Neural progenitor cell (in vitro differentiated cells): Measurements from ENCODE around the gene RPL26. TPM values are rescaled to one million over a fixed set of nuclear protein-coding genes. Genes with fewer than 3 reads are reported as not detected.

Source experiments
- DNase-seq: peaks from one replicate; pipeline ENCODE4 v3.0.0-alpha.2; 2016; ENCODE audit warnings: low spot score
- H2AFZ ChIP-seq: fragments of 200-600 bp; sonication (generic); replicated peaks from 2 replicates; pipeline ENCODE4 v1.6.1; 2016; ENCODE audit warnings: antibody characterized with exemption
- H3F3A ChIP-seq: fragments of 200-600 bp; sonication (generic); 2 replicates; pipeline ENCODE4 v1.6.1; 2016; ENCODE audit warnings: antibody characterized with exemption, low read depth
- H3K27ac ChIP-seq: fragments of 200-600 bp; sonication (generic); 2 replicates; pipeline ENCODE4 v1.5.1; 2016; ENCODE audit warnings: mild to moderate bottlenecking
- H3K27me3 ChIP-seq: fragments of 200-600 bp; sonication (generic); 2 replicates; pipeline ENCODE4 v1.6.1; 2016; ENCODE audit warnings: mild to moderate bottlenecking, moderate library complexity
- H3K36me3 ChIP-seq: fragments of 200-600 bp; sonication (generic); 2 replicates; pipeline ENCODE4 v1.5.1; 2016
- H3K4me1 ChIP-seq: fragments of 200-600 bp; sonication (generic); 2 replicates; pipeline ENCODE4 v1.6.1; 2016; ENCODE audit warnings: mixed run types
- H3K4me2 ChIP-seq: fragments of 200-600 bp; sonication (generic); 2 replicates; pipeline ENCODE4 v1.6.1; 2016
- H3K4me3 ChIP-seq: fragments of 200-600 bp; sonication (generic); 2 replicates; pipeline ENCODE4 v1.5.1; 2016
- H3K79me2 ChIP-seq: fragments of 200-600 bp; sonication (generic); 2 replicates; pipeline ENCODE4 v1.6.1; 2016; ENCODE audit warnings: low read depth
- H3K9ac ChIP-seq: fragments of 200-600 bp; sonication (generic); 2 replicates; pipeline ENCODE4 v1.6.1; 2016
- H3K9me3 ChIP-seq: fragments of 200-600 bp; sonication (generic); 2 replicates; pipeline ENCODE4 v1.5.1; 2016; ENCODE audit warnings: low read depth
- H4K20me1 ChIP-seq: fragments of 200-600 bp; sonication (generic); 2 replicates; pipeline ENCODE4 v1.6.1; 2016; ENCODE audit warnings: low read depth
- H3K27ac Mint-ChIP-seq: 3 replicates; pipeline ENCODE4 v1.8.0; 2021; ENCODE audit warnings: mixed read lengths
- H3K27me3 Mint-ChIP-seq: 2 replicates; pipeline ENCODE4 v1.8.0; 2022; ENCODE audit warnings: low read depth, mild to moderate bottlenecking, inconsistent platforms, moderate library complexity, mixed read lengths; ENCODE audit not compliant: insufficient read depth
- H3K36me3 Mint-ChIP-seq: 3 replicates; pipeline ENCODE4 v1.8.0; 2021; ENCODE audit warnings: mixed read lengths
- H3K4me1 Mint-ChIP-seq: 3 replicates; pipeline ENCODE4 v1.8.0; 2021; ENCODE audit warnings: mixed read lengths
- H3K4me3 Mint-ChIP-seq: 3 replicates; pipeline ENCODE4 v1.8.0; 2021; ENCODE audit warnings: mild to moderate bottlenecking, moderate library complexity, mixed read lengths
- H3K9me3 Mint-ChIP-seq: 3 replicates; pipeline ENCODE4 v1.8.0; 2020; ENCODE audit warnings: mixed read lengths
- CTCF ChIP-seq: fragments of 200-600 bp; sonication (generic); IDR thresholded peaks from 2 replicates; pipeline ENCODE4 v1.5.1; 2017; ENCODE audit warnings: antibody characterized with exemption, mild to moderate bottlenecking
- EZH2 ChIP-seq: fragments of 200-600 bp; sonication (generic); IDR thresholded peaks from 2 replicates; pipeline ENCODE4 v1.6.1; 2017; ENCODE audit warnings: antibody characterized with exemption, mild to moderate bottlenecking, moderate library complexity
- EZH2phosphoT487 ChIP-seq: fragments of 200-600 bp; sonication (generic); IDR thresholded peaks from 2 replicates; pipeline ENCODE4 v1.6.1; 2017; ENCODE audit warnings: antibody characterized with exemption
- total RNA-seq: library from RNA; depleted of rRNA; stranded (reverse); fragments of >200 nt; gene quantifications from 2 replicates; pipeline ENCODE4 v1.2.3, GENCODE V29; 2015; ENCODE audit warnings: low replicate concordance

The RPL26 gene
- total RNA-seq, 1 donor from 2014 or later = 8,768 TPM

- H3K27ac ChIP-seq = no peak overlapping the region
- no peak overlapping the region for H3K4me3 ChIP-seq
- Mint-ChIP-seq H3K4me3 (peak overlapping the region; percentile 30), H3K4me1 (peaks cover 18% of the 10 kb centered on the region), H3K9me3 (no peaks in the 10 kb centered on the region), H3K27me3 (no peaks in the 10 kb centered on the region), H3K27ac (peak overlapping the region; percentile 70), H3K36me3 (peaks cover 8% of the 10 kb centered on the region)
- H3F3A ChIP-seq = peaks cover 19% of the 10 kb centered on the region
- no peak overlapping the region for H3K4me2 ChIP-seq
- no peak overlapping the region for H2AFZ ChIP-seq
- H3K79me2 ChIP-seq = peaks cover 19% of the 10 kb centered on the region
- H4K20me1 ChIP-seq = peaks cover 11% of the 10 kb centered on the region
- no peaks in the 10 kb centered on the region for H3K36me3 ChIP-seq
- H3K27me3 ChIP-seq = no peaks in the 10 kb centered on the region
- no peak for DNase-seq
- no peak overlapping the region for H3K9ac ChIP-seq
- H3K4me1 ChIP-seq = peaks cover 2% of the 10 kb centered on the region
- no peaks in the 10 kb centered on the region for H3K9me3 ChIP-seq
- no peak for TF ChIP-seq CTCF
- no peak for TF ChIP-seq EZH2phosphoT487
- TF ChIP-seq EZH2 = no peak
Observed at GRCh38 chr17:8386841-8387240, 3.8 kb upstream of the RPL26 start.

GRCh38 chr17:8384801-8385378, 1.9 kb upstream of the RPL26 start:
- peak; percentile 21 for DNase-seq

GRCh38 chr17:8382880-8383142, 182 bp downstream of the RPL26 start:
- no peaks in the 10 kb centered on the region for H3K9me3 ChIP-seq
- peaks cover 56% of the 10 kb centered on the region for H3K79me2 ChIP-seq
- no peaks in the 10 kb centered on the region for H3K27me3 ChIP-seq
- H3K36me3 ChIP-seq = peaks cover 19% of the 10 kb centered on the region
- peak overlapping the region; percentile 93 for H3K4me2 ChIP-seq
- no peaks in the 10 kb centered on the region for H3K27me3 Mint-ChIP-seq
- H3F3A ChIP-seq = peaks cover 60% of the 10 kb centered on the region
- H3K27ac ChIP-seq = peak overlapping the region; percentile 83
- peaks cover 17% of the 10 kb centered on the region for H3K4me1 ChIP-seq
- peak overlapping the region; percentile 59 for H2AFZ ChIP-seq
- peak overlapping the region; percentile 96 for H3K27ac Mint-ChIP-seq
- peak overlapping the region; percentile 99 for H3K9ac ChIP-seq
- H3K4me3 ChIP-seq = peak overlapping the region; percentile 91
- TF ChIP-seq EZH2 (no peak), EZH2phosphoT487 (no peak), CTCF (no peak)
- peaks cover 51% of the 10 kb centered on the region for H4K20me1 ChIP-seq
- H3K4me3 Mint-ChIP-seq = peak overlapping the region; percentile 100
- H3K9me3 Mint-ChIP-seq = no peaks in the 10 kb centered on the region
- H3K4me1 Mint-ChIP-seq = peaks cover 30% of the 10 kb centered on the region
- DNase-seq = no peak
- H3K36me3 Mint-ChIP-seq = peaks cover 17% of the 10 kb centered on the region

More at GRCh38 chr17:8384801-8385378, 1.9 kb upstream of the RPL26 start:
- H3K4me3 ChIP-seq = peak overlapping the region; percentile 91
- no peaks in the 10 kb centered on the region for H3K27me3 Mint-ChIP-seq
- no peak overlapping the region for H3K27ac ChIP-seq
- peaks cover 39% of the 10 kb centered on the region for H3F3A ChIP-seq
- H3K36me3 ChIP-seq = peaks cover 13% of the 10 kb centered on the region
- H3K9me3 ChIP-seq = no peaks in the 10 kb centered on the region
- H3K4me1 Mint-ChIP-seq = peaks cover 27% of the 10 kb centered on the region
- H3K4me3 Mint-ChIP-seq = peak overlapping the region; percentile 100
- H3K4me2 ChIP-seq = no peak overlapping the region
- TF ChIP-seq EZH2phosphoT487 = no peak
- no peak for TF ChIP-seq EZH2
- no peak for TF ChIP-seq CTCF
- H3K9me3 Mint-ChIP-seq = no peaks in the 10 kb centered on the region
- H3K36me3 Mint-ChIP-seq = peaks cover 12% of the 10 kb centered on the region
- no peak overlapping the region for H3K9ac ChIP-seq
- no peaks in the 10 kb centered on the region for H3K27me3 ChIP-seq
- H2AFZ ChIP-seq = no peak overlapping the region
- H4K20me1 ChIP-seq = peaks cover 30% of the 10 kb centered on the region
- peaks cover 17% of the 10 kb centered on the region for H3K4me1 ChIP-seq
- no peak overlapping the region for H3K27ac Mint-ChIP-seq
- peaks cover 39% of the 10 kb centered on the region for H3K79me2 ChIP-seq
